Activated CD4-positive, alpha-beta T cell treated with anti-CD3 and anti-CD28 coated beads, Interleukin-2, amount 10 ng/mL, durations not matched to agents 7 days and 5 days (primary cell): Measurements from ENCODE around the gene PDGFD. TPM values are rescaled to one million over a fixed set of nuclear protein-coding genes. Genes with fewer than 3 reads are reported as not detected.

Experiments used
- CTCF ChIA-PET: fragments of 350-600 bp; sonication (Branson Sonifier 250); formaldehyde crosslinking; loops from one replicate; lab custom pipeline; 2021; ENCODE audit warnings: antibody characterized with exemption; lab: Charles Lee
- POLR2A ChIA-PET: fragments of 350-600 bp; sonication (Branson Sonifier 250); formaldehyde crosslinking; loops from one replicate; lab custom pipeline; 2021; ENCODE audit warnings: antibody characterized with exemption; lab: Charles Lee
- DNase-seq: peaks from one replicate; pipeline ENCODE4 v3.0.0-alpha.2; 2020
- H3K27ac Mint-ChIP-seq: one replicate; pipeline ENCODE4 v1.8.0; 2021; ENCODE audit warnings: mild to moderate bottlenecking, moderate library complexity, mixed read lengths
- H3K27me3 Mint-ChIP-seq: one replicate; pipeline ENCODE4 v1.8.0; 2021; ENCODE audit warnings: mixed read lengths
- H3K36me3 Mint-ChIP-seq: one replicate; pipeline ENCODE4 v1.8.0; 2021; ENCODE audit warnings: low read depth, mixed read lengths
- H3K4me1 Mint-ChIP-seq: one replicate; pipeline ENCODE4 v1.8.0; 2021; ENCODE audit warnings: mixed read lengths
- H3K4me3 Mint-ChIP-seq: one replicate; pipeline ENCODE4 v1.8.0; 2021; ENCODE audit warnings: mild to moderate bottlenecking, moderate library complexity, mixed read lengths
- H3K9me3 Mint-ChIP-seq: one replicate; pipeline ENCODE4 v1.8.0; 2021; ENCODE audit warnings: mixed read lengths
- total RNA-seq, 2 experiments: library from RNA; stranded (reverse); gene quantifications; one replicate each; pipeline ENCODE4 v1.2.3, GENCODE V29; 2021

PDGFD gene
- total RNA-seq, 2 experiments from 2014 or later = not detected

DNA sequence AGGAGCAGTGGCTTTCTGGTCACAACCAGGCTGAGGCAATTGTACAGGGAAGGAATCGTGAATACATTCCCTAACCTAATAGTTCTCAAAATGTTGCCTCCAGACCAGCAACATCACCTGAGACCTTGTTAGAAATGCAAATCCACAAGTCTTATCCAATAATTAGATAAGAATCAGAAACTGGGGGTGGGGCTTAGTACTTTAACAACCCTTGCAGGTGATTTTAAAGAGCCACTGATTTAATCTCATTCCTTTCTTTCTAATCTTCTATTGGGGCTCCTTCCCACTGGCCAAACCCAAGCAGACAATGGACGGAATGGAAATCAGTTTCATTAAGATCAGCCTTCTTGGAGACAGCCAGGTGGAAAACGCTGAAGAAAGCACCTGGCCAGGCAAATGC, 269.9 kb downstream of the PDGFD start:
- POLR2A ChIA-PET = no interaction called here

GRCh38 chr11:103893371-103893770, 270.6 kb downstream of the PDGFD start:
- Mint-ChIP-seq H3K9me3 (no peaks in the 10 kb centered on the region), H3K27me3 (no peaks in the 10 kb centered on the region)
- CTCF ChIA-PET = no interaction called here

More for the DNA sequence above, 269.9 kb downstream of the PDGFD start:
- H3K4me1 Mint-ChIP-seq = no peaks in the 10 kb centered on the region
- no peak for DNase-seq
- CTCF ChIA-PET = no interaction called here
- H3K27me3 Mint-ChIP-seq = no peaks in the 10 kb centered on the region
- H3K27ac Mint-ChIP-seq = no peak overlapping the region
- H3K9me3 Mint-ChIP-seq = no peaks in the 10 kb centered on the region
- H3K36me3 Mint-ChIP-seq = no peaks in the 10 kb centered on the region
- no peak overlapping the region for H3K4me3 Mint-ChIP-seq

GRCh38 chr11:103892603-103893002, 271.3 kb downstream of the PDGFD start:
- CTCF ChIA-PET = no interaction called here
- no peaks in the 10 kb centered on the region for H3K36me3 Mint-ChIP-seq
- H3K4me3 Mint-ChIP-seq = no peak overlapping the region
- DNase-seq = no peak
- H3K9me3 Mint-ChIP-seq = no peaks in the 10 kb centered on the region
- no peaks in the 10 kb centered on the region for H3K4me1 Mint-ChIP-seq
- no peak overlapping the region for H3K27ac Mint-ChIP-seq
- POLR2A ChIA-PET = no interaction called here
- no peaks in the 10 kb centered on the region for H3K27me3 Mint-ChIP-seq

More at GRCh38 chr11:103893371-103893770, 270.6 kb downstream of the PDGFD start:
- DNase-seq = no peak
- H3K4me3 Mint-ChIP-seq = no peak overlapping the region
- no peak overlapping the region for H3K27ac Mint-ChIP-seq
- H3K36me3 Mint-ChIP-seq = no peaks in the 10 kb centered on the region
- no peaks in the 10 kb centered on the region for H3K4me1 Mint-ChIP-seq
- POLR2A ChIA-PET = no interaction called here

GRCh38 chr11:103890654-103891053, 273.3 kb downstream of the PDGFD start:
- H3K4me3 Mint-ChIP-seq = no peak overlapping the region
- CTCF ChIA-PET = no interaction called here
- H3K27ac Mint-ChIP-seq = no peak overlapping the region
- H3K4me1 Mint-ChIP-seq = no peaks in the 10 kb centered on the region
- DNase-seq = no peak
- no peaks in the 10 kb centered on the region for H3K27me3 Mint-ChIP-seq
- POLR2A ChIA-PET = no interaction called here
- no peaks in the 10 kb centered on the region for H3K36me3 Mint-ChIP-seq
- no peaks in the 10 kb centered on the region for H3K9me3 Mint-ChIP-seq

- CTCF ChIA-PET = no interaction called here
Measured at GRCh38 chr11:103889679-103890078, 274.3 kb downstream of the PDGFD start.

DNA sequence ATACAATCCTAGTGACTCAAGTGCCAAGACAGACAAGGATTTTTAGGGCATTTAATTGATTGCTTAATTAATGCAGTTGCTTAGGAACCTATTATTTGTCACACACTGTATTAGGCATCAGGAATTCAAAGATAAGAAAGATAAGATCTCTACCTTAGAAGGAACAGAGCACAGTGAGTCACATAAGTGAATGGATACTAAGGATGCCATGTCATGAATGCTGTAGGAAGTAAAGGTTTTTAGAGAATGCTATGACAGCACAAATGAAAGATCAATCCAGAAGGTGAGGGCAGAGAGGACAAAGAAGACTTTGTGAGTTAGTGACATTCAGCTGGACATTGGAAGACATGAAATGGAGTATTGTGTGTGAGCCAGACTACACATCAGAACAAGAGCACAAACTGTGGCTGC, 275.4 kb downstream of the PDGFD start:
- Mint-ChIP-seq H3K27me3 (no peaks in the 10 kb centered on the region), H3K36me3 (no peaks in the 10 kb centered on the region), H3K27ac (no peak overlapping the region), H3K9me3 (no peaks in the 10 kb centered on the region), H3K4me1 (no peaks in the 10 kb centered on the region), H3K4me3 (no peak overlapping the region)
- ChIA-PET CTCF (no interaction called here), POLR2A (no interaction called here)
- no peak for DNase-seq

More at GRCh38 chr11:103889679-103890078, 274.3 kb downstream of the PDGFD start:
- Mint-ChIP-seq H3K27me3 (no peaks in the 10 kb centered on the region), H3K4me3 (no peak overlapping the region), H3K36me3 (no peaks in the 10 kb centered on the region), H3K9me3 (no peaks in the 10 kb centered on the region), H3K27ac (no peak overlapping the region), H3K4me1 (no peaks in the 10 kb centered on the region)
- no peak for DNase-seq
- POLR2A ChIA-PET = no interaction called here

GRCh38 chr11:103887001-103887658, 276.8 kb downstream of the PDGFD start:
- no peaks in the 10 kb centered on the region for H3K9me3 Mint-ChIP-seq
- POLR2A ChIA-PET = no interaction called here

GRCh38 chr11:103883856-103884255, 280.1 kb downstream of the PDGFD start:
- Mint-ChIP-seq H3K4me3 (no peak overlapping the region), H3K9me3 (no peaks in the 10 kb centered on the region), H3K4me1 (no peaks in the 10 kb centered on the region), H3K27ac (no peak overlapping the region), H3K27me3 (no peaks in the 10 kb centered on the region), H3K36me3 (no peaks in the 10 kb centered on the region)
- ChIA-PET CTCF (no interaction called here), POLR2A (no interaction called here)
- DNase-seq = no peak

More at GRCh38 chr11:103887001-103887658, 276.8 kb downstream of the PDGFD start:
- DNase-seq = no peak
- Mint-ChIP-seq H3K4me3 (no peak overlapping the region), H3K27ac (no peak overlapping the region), H3K36me3 (no peaks in the 10 kb centered on the region), H3K27me3 (no peaks in the 10 kb centered on the region), H3K4me1 (no peaks in the 10 kb centered on the region)
- CTCF ChIA-PET = interaction anchor here (0.5 kb wide), 1 partner anchor 12 kb away, joined by 4 read pairs; no protein-coding TSS in a partner anchor

DNA sequence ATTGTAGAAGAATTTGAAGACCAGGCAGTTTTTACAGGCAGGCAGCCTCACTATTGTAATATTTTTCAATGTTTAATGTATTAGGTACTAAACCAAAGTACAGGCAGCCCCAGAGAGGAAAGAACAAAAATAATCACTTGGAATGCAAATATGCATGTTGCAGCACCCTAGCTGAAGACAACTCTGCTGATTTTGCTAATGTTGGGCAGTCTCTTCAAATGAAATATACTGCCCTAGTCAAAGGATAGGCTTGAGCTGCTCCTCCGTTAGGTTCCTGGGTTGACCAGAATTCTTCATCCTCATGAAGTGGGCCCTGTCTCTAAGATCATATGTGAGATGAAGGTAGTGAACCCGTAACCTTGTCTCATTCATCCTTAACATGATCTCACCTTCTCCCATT, 280.7 kb downstream of the PDGFD start:
- Mint-ChIP-seq H3K9me3 (no peaks in the 10 kb centered on the region), H3K4me1 (no peaks in the 10 kb centered on the region), H3K4me3 (no peak overlapping the region), H3K27ac (no peak overlapping the region), H3K27me3 (no peaks in the 10 kb centered on the region), H3K36me3 (no peaks in the 10 kb centered on the region)
- DNase-seq = no peak
- ChIA-PET CTCF (no interaction called here), POLR2A (no interaction called here)

DNA sequence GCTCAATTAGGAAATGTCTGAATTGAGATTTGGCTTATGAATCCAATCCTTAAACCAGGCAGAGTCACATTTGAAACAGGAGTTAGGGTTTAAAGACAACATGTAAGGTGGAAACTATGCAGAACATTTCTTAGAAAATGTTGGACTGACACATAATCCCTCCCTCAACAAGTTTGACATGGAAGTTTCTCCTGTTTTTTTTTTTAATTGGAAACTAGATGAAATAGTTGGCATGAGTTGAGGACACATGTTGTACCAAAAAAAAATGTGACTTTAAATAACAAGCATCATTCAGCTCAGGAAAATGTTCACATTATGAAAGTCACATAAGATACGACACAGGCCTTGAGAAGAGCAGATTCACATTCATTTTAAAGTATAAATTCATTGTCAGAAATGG, 282.4 kb downstream of the PDGFD start:
- ChIA-PET CTCF (no interaction called here), POLR2A (no interaction called here)
- no peak for DNase-seq
- no peaks in the 10 kb centered on the region for H3K9me3 Mint-ChIP-seq
- no peak overlapping the region for H3K27ac Mint-ChIP-seq
- H3K27me3 Mint-ChIP-seq = no peaks in the 10 kb centered on the region
- no peaks in the 10 kb centered on the region for H3K36me3 Mint-ChIP-seq
- H3K4me1 Mint-ChIP-seq = no peaks in the 10 kb centered on the region
- H3K4me3 Mint-ChIP-seq = no peak overlapping the region

- Mint-ChIP-seq H3K9me3 (no peaks in the 10 kb centered on the region), H3K27me3 (no peaks in the 10 kb centered on the region), H3K36me3 (no peaks in the 10 kb centered on the region), H3K4me1 (no peaks in the 10 kb centered on the region), H3K27ac (no peak overlapping the region), H3K4me3 (no peak overlapping the region)
- DNase-seq = no peak
- CTCF ChIA-PET = no interaction called here
- POLR2A ChIA-PET = no interaction called here
Measured at GRCh38 chr11:103880968-103881367, 283.0 kb downstream of the PDGFD start.

- POLR2A ChIA-PET = no interaction called here
Measured at GRCh38 chr11:103878646-103879045, 285.3 kb downstream of the PDGFD start.

GRCh38 chr11:103877221-103877620, 286.7 kb downstream of the PDGFD start:
- H3K27ac Mint-ChIP-seq = no peak overlapping the region
- H3K36me3 Mint-ChIP-seq = no peaks in the 10 kb centered on the region
- no peaks in the 10 kb centered on the region for H3K9me3 Mint-ChIP-seq
- no peaks in the 10 kb centered on the region for H3K27me3 Mint-ChIP-seq
- POLR2A ChIA-PET = no interaction called here
- DNase-seq = no peak
- H3K4me1 Mint-ChIP-seq = no peaks in the 10 kb centered on the region
- no peak overlapping the region for H3K4me3 Mint-ChIP-seq
- CTCF ChIA-PET = no interaction called here

More at GRCh38 chr11:103878646-103879045, 285.3 kb downstream of the PDGFD start:
- H3K4me3 Mint-ChIP-seq = no peak overlapping the region
- H3K27me3 Mint-ChIP-seq = no peaks in the 10 kb centered on the region
- CTCF ChIA-PET = no interaction called here
- H3K27ac Mint-ChIP-seq = no peak overlapping the region
- no peaks in the 10 kb centered on the region for H3K9me3 Mint-ChIP-seq
- H3K4me1 Mint-ChIP-seq = no peaks in the 10 kb centered on the region
- no peaks in the 10 kb centered on the region for H3K36me3 Mint-ChIP-seq
- DNase-seq = no peak
